Activated CD4-positive, alpha-beta T cell treated with anti-CD3 and anti-CD28 coated beads, Interleukin-2, amount 50 U/mL, for 4 hours (primary cell): ENCODE data around the gene OR2A2.

Source experiments
- DNase-seq, 2 experiments: peaks; one replicate each; pipeline ENCODE4 v3.0.0-alpha.2; 2020

OR2A2 gene

DNA sequence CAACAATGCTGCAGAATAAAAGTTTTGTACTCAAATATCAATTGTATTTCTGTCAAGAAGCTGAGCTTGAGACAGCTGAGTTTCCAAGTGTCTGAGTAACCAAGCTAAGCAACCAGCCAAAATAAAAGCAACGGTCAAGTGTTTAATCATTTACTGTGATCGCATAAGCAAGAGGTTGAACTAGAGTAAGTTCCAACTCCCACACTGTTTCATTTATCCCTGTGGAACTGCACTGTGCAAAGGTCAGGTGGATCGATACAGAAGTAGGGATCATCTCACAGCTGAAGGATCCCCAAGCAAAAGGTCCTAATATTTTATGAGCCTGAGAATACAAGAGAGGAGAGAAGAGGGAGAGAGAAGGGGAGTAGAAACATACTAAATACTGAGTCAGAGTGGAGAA is 35.0 kb downstream of the OR2A2 start:
- DNase-seq = no peak

DNA sequence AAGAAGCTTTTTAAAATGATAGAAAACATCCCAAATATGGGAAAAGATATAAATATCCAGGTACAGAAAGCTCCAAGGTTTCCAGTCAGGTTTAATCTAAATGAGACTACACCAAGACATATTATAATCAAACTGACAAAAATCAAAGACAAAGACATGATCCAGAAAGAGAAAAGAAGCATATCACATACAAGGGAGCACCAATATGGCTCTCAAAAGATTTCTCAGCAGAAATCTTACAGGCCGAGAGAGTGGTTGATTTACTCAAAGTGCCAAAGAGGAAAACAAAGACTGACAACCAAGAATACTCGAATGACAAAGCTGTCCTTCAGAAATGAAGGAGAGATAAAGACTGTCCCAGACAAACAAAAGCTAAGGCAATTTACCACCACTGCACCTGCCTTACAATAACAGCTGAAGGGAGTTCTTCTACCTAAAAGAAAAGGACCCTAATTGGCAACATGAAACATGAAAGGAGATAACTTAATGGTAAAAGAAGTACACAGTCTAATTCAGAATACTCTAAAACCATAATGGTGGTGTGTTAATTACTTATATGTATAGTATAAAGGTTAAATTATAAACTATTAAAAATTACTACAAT is 38.9 kb downstream of the OR2A2 start:
- DNase-seq = no peak

DNA sequence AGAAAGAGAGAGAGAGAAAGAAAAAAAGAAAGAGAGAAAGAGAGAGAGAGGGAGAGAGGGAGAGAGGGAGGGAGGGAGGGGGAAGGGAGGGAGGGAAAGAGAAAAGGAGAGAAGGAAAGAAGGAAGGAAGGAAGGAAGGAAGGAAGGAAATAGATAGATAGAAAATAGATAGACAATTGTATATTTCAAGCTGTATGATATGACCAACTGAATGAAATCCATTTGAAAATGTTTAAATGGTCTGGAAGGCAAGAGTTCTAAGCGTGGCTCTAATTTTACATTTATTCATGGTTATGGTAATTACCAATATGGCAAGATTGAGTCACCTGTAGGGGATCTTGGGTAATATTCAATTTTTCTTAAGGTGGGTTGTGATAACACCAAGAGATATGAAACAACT is 49.5 kb downstream of the OR2A2 start:
- no peak for DNase-seq
